ENCODE data around the gene ZNF146.

ZNF146 gene

DNA sequence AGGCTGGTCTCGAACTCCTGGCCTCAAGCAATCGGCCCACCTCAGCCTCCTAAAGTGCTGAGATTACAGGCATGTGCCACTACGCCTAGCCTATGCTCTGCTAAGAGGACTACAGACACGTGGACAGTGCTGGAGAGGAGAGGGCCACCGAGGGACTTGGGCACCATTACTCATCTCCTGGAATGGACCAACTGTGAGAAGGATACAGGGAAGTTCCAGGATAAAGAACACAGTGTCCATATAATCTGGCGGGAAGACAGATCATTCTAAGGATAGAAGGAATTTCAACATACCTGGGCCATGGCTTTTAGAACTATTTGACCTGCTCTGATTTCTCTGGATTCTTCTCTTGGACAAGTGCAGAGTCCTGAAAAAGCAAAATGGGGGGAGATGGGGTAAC, 13.2 kb upstream of the ZNF146 start:
- Histone ChIP-seq H3K27me3 (replicated peaks; ENCODE audit: control insufficient read depth, insufficient read depth, low read length, poor library complexity, severe bottlenecking) (no peaks in the 10 kb centered on the region), H3K27ac (ENCODE audit: insufficient read depth, low read length, poor library complexity, severe bottlenecking) (no peak overlapping the region), H3K4me1 (ENCODE audit: control insufficient read depth, insufficient read depth, low read length, poor library complexity, severe bottlenecking) (no peaks in the 10 kb centered on the region), H3K9me3 (ENCODE audit: control insufficient read depth, low read length) (no peaks in the 10 kb centered on the region), H3K4me3 (ENCODE audit: insufficient read depth, low read depth, low read length, poor library complexity, severe bottlenecking) (no peak overlapping the region), H3K36me3 (ENCODE audit: control insufficient read depth, insufficient read depth, low read length) (no peaks in the 10 kb centered on the region)
- no peak for DNase-seq

GRCh38 chr19:36203293-36203692, 11.6 kb upstream of the ZNF146 start:
- Histone ChIP-seq H3K27me3 (replicated peaks; ENCODE audit: control insufficient read depth, insufficient read depth, low read length, poor library complexity, severe bottlenecking) (no peaks in the 10 kb centered on the region), H3K27ac (ENCODE audit: insufficient read depth, low read length, poor library complexity, severe bottlenecking) (no peak overlapping the region), H3K36me3 (ENCODE audit: control insufficient read depth, insufficient read depth, low read length) (no peaks in the 10 kb centered on the region), H3K4me1 (ENCODE audit: control insufficient read depth, insufficient read depth, low read length, poor library complexity, severe bottlenecking) (no peaks in the 10 kb centered on the region), H3K4me3 (ENCODE audit: insufficient read depth, low read depth, low read length, poor library complexity, severe bottlenecking) (no peak overlapping the region), H3K9me3 (ENCODE audit: control insufficient read depth, low read length) (no peaks in the 10 kb centered on the region)
- DNase-seq: no peak

DNA sequence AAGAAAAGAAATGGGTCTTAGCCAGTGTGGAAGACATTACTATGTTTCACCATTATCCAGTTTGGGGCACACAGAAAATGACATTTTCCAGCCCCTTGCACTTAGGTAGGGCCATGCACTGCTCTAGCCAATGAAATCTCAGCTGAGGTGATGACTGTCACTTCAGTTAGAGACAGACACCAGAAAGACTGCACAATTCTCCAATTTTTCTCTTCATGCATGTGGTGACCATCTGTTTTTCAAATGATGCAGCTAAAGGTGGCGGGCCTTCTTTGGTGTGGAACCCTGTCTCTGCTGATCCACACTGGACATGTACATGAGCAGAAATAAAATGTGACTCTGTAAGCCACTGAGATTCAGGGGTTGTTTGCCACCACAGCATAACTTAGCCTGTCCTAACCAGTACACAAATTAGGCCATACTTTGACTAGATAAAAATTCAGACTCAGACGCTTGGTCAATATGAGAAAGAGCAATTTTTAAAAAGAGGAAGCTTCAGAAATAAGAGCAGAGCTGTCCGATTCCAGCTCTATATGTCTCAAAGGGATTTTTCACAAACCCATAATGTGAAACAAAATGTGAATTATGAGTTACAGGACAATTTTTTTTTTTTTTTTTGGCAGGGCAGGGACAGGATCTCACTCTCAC, 7.2 kb upstream of the ZNF146 start:
- no peak overlapping the region for H3K4me3 ChIP-seq (ENCODE audit: insufficient read depth, low read depth, low read length, poor library complexity, severe bottlenecking)
- no peaks in the 10 kb centered on the region for H3K4me1 ChIP-seq (ENCODE audit: control insufficient read depth, insufficient read depth, low read length, poor library complexity, severe bottlenecking)
- DNase-seq: no peak
- no peaks in the 10 kb centered on the region for H3K27me3 ChIP-seq (replicated peaks; ENCODE audit: control insufficient read depth, insufficient read depth, low read length, poor library complexity, severe bottlenecking)
- no peak overlapping the region for H3K27ac ChIP-seq (ENCODE audit: insufficient read depth, low read length, poor library complexity, severe bottlenecking)
- no peaks in the 10 kb centered on the region for H3K36me3 ChIP-seq (ENCODE audit: control insufficient read depth, insufficient read depth, low read length)
- no peaks in the 10 kb centered on the region for H3K9me3 ChIP-seq (ENCODE audit: control insufficient read depth, low read length)

DNA sequence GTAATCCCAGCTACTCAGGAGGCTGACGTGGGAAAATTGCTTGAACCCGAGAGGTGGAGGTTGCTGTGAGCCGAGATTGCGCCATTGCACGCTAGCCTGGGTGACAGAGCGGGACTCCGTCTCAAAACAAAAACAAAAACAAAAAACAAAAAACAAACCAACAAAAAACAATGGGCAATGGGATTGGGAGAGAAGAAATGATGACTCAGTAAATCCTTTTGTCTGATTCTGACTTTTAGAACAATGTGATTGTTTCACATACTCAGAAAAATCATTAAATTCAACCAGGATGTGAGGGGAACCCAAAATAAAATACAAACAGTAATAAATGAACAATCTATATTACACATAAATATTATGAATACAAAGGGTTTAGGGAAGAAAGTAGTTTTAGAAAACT, 5.5 kb upstream of the ZNF146 start:
- H3K27ac ChIP-seq (ENCODE audit: insufficient read depth, low read length, poor library complexity, severe bottlenecking): no peak overlapping the region
- no peak overlapping the region for H3K4me3 ChIP-seq (ENCODE audit: insufficient read depth, low read depth, low read length, poor library complexity, severe bottlenecking)
- H3K9me3 ChIP-seq (ENCODE audit: control insufficient read depth, low read length): no peaks in the 10 kb centered on the region
- H3K27me3 ChIP-seq (replicated peaks; ENCODE audit: control insufficient read depth, insufficient read depth, low read length, poor library complexity, severe bottlenecking): no peaks in the 10 kb centered on the region
- no peak for DNase-seq
- H3K4me1 ChIP-seq (ENCODE audit: control insufficient read depth, insufficient read depth, low read length, poor library complexity, severe bottlenecking): no peaks in the 10 kb centered on the region
- no peaks in the 10 kb centered on the region for H3K36me3 ChIP-seq (ENCODE audit: control insufficient read depth, insufficient read depth, low read length)

DNA sequence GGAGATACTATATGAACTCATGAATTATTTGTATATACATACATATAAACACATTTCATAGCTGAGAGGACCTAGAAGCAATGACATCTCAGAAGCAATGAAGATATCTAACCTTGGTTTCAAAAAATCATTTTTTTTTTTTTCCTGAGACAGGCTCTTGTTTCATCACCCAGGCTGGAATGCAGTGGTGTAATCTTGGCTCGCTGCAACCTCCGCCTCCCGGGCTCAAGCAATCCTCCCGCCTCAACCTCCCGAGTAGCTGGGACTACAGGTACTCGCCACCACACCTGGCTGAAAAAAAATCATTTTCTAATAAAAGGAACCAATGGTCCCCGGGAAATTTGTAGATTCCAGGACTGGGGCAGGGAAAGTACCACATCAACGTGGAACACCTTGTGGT, 4.4 kb upstream of the ZNF146 start:
- H3K27me3 ChIP-seq (replicated peaks; ENCODE audit: control insufficient read depth, insufficient read depth, low read length, poor library complexity, severe bottlenecking): no peaks in the 10 kb centered on the region
- no peaks in the 10 kb centered on the region for H3K36me3 ChIP-seq (ENCODE audit: control insufficient read depth, insufficient read depth, low read length)
- H3K27ac ChIP-seq (ENCODE audit: insufficient read depth, low read length, poor library complexity, severe bottlenecking): no peak overlapping the region
- no peak overlapping the region for H3K4me3 ChIP-seq (ENCODE audit: insufficient read depth, low read depth, low read length, poor library complexity, severe bottlenecking)
- no peaks in the 10 kb centered on the region for H3K9me3 ChIP-seq (ENCODE audit: control insufficient read depth, low read length)
- H3K4me1 ChIP-seq (ENCODE audit: control insufficient read depth, insufficient read depth, low read length, poor library complexity, severe bottlenecking): peaks cover under 1% of the 10 kb centered on the region
- no peak for DNase-seq

GRCh38 chr19:36212895-36213294, 2.0 kb upstream of the ZNF146 start:
- no peak for DNase-seq
- peaks cover 7% of the 10 kb centered on the region for H3K4me1 ChIP-seq (ENCODE audit: control insufficient read depth, insufficient read depth, low read length, poor library complexity, severe bottlenecking)
- H3K27me3 ChIP-seq (replicated peaks; ENCODE audit: control insufficient read depth, insufficient read depth, low read length, poor library complexity, severe bottlenecking): no peaks in the 10 kb centered on the region
- H3K27ac ChIP-seq (ENCODE audit: insufficient read depth, low read length, poor library complexity, severe bottlenecking): no peak overlapping the region
- no peaks in the 10 kb centered on the region for H3K9me3 ChIP-seq (ENCODE audit: control insufficient read depth, low read length)
- no peak overlapping the region for H3K4me3 ChIP-seq (ENCODE audit: insufficient read depth, low read depth, low read length, poor library complexity, severe bottlenecking)
- H3K36me3 ChIP-seq (ENCODE audit: control insufficient read depth, insufficient read depth, low read length): no peaks in the 10 kb centered on the region

- Histone ChIP-seq H3K36me3 (ENCODE audit: control insufficient read depth, insufficient read depth, low read length) (peaks cover 11% of the 10 kb centered on the region), H3K9me3 (ENCODE audit: control insufficient read depth, low read length) (no peaks in the 10 kb centered on the region), H3K27ac (ENCODE audit: insufficient read depth, low read length, poor library complexity, severe bottlenecking) (peak overlapping the region; percentile 91), H3K4me3 (ENCODE audit: insufficient read depth, low read depth, low read length, poor library complexity, severe bottlenecking) (peak overlapping the region; percentile 73), H3K27me3 (replicated peaks; ENCODE audit: control insufficient read depth, insufficient read depth, low read length, poor library complexity, severe bottlenecking) (no peaks in the 10 kb centered on the region), H3K4me1 (ENCODE audit: control insufficient read depth, insufficient read depth, low read length, poor library complexity, severe bottlenecking) (peaks cover 7% of the 10 kb centered on the region)
- no peak for DNase-seq
Observed at GRCh38 chr19:36215276-36216123, 594 bp downstream of the ZNF146 start.

DNA sequence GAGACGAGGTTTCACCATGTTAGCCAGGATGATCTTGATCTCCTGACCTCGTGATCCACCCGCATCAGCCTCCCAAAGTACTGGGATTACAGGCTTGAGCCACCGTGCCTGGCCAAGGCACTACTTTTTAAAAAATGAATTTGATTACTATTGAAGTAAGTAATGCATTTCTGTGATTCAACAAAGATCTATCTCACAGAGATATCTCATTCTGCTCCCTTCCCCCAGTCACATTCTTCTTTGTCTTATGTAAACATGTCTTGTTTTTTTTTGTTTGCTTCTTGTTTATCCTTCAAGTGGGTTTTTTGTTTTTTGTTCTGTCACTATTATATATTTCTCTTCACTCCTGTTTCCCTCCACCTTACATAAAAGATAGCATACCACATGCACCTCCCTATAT, 6.6 kb downstream of the ZNF146 start:
- Histone ChIP-seq H3K4me3 (ENCODE audit: insufficient read depth, low read depth, low read length, poor library complexity, severe bottlenecking) (no peak overlapping the region), H3K27ac (ENCODE audit: insufficient read depth, low read length, poor library complexity, severe bottlenecking) (no peak overlapping the region), H3K4me1 (ENCODE audit: control insufficient read depth, insufficient read depth, low read length, poor library complexity, severe bottlenecking) (no peaks in the 10 kb centered on the region), H3K27me3 (replicated peaks; ENCODE audit: control insufficient read depth, insufficient read depth, low read length, poor library complexity, severe bottlenecking) (no peaks in the 10 kb centered on the region), H3K36me3 (ENCODE audit: control insufficient read depth, insufficient read depth, low read length) (peaks cover 43% of the 10 kb centered on the region), H3K9me3 (ENCODE audit: control insufficient read depth, low read length) (no peaks in the 10 kb centered on the region)
- no peak for DNase-seq

DNA sequence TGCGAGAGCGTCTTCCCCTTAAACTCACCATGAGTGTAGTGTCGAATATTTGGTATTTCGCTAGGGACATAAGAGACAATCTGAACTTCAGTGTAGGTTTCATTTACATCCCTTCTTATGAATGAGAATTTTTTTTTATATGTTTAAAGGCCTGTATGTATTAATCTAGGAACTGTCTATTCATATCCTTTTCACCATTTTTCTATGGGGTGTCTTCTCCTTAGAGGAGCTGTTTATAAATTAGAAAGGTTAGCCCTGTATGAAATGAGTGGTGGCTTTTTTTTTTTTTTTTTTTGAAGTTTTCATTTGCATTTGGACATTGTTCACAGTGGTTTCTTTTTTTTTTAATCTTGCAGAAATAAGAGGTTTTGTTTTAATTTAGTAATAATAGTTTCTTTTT, 7.6 kb downstream of the ZNF146 start:
- H3K9me3 ChIP-seq (ENCODE audit: control insufficient read depth, low read length): no peaks in the 10 kb centered on the region
- H3K4me3 ChIP-seq (ENCODE audit: insufficient read depth, low read depth, low read length, poor library complexity, severe bottlenecking): no peak overlapping the region
- peaks cover 51% of the 10 kb centered on the region for H3K36me3 ChIP-seq (ENCODE audit: control insufficient read depth, insufficient read depth, low read length)
- no peak for DNase-seq
- H3K27ac ChIP-seq (ENCODE audit: insufficient read depth, low read length, poor library complexity, severe bottlenecking): no peak overlapping the region
- H3K27me3 ChIP-seq (replicated peaks; ENCODE audit: control insufficient read depth, insufficient read depth, low read length, poor library complexity, severe bottlenecking): no peaks in the 10 kb centered on the region
- no peaks in the 10 kb centered on the region for H3K4me1 ChIP-seq (ENCODE audit: control insufficient read depth, insufficient read depth, low read length, poor library complexity, severe bottlenecking)

DNA sequence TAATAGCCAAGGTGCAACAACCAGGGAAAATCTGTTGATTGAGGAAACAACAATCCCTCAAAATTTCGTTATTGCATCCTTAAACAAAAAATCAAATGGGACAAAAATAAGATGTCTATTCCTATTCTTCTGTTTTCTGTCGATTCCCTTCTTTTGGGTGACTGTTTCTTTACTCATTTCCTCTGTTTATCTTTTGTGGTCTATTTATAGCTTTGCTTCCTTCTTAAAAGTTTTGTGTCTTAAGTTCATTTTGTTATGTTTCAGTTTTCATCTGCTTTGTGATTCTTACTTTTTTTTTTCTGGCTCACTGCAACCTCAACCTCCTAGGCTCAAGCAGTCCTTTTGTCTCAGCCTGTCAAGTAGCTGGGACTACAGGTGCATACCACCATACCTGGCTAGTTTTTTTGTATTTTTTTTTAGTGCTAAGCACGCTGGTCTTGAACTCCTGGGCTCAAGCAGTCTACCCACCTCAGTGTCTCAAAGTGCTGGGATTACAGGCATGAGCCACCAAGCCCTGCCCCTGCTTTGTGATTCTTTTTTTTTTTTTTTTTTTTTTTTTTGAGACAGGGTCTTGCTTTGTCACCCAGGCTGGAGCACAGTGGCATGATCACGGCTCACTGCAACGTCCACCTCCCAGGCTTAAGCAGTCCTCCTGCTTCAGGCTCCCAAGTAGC, 10.4 kb downstream of the ZNF146 start:
- Histone ChIP-seq H3K9me3 (ENCODE audit: control insufficient read depth, low read length) (no peaks in the 10 kb centered on the region), H3K27ac (ENCODE audit: insufficient read depth, low read length, poor library complexity, severe bottlenecking) (no peak overlapping the region), H3K4me3 (ENCODE audit: insufficient read depth, low read depth, low read length, poor library complexity, severe bottlenecking) (no peak overlapping the region), H3K36me3 (ENCODE audit: control insufficient read depth, insufficient read depth, low read length) (peaks cover 68% of the 10 kb centered on the region), H3K27me3 (replicated peaks; ENCODE audit: control insufficient read depth, insufficient read depth, low read length, poor library complexity, severe bottlenecking) (no peaks in the 10 kb centered on the region), H3K4me1 (ENCODE audit: control insufficient read depth, insufficient read depth, low read length, poor library complexity, severe bottlenecking) (no peaks in the 10 kb centered on the region)
- no peak for DNase-seq

Measured in effector memory CD4-positive, alpha-beta T cell (primary cell).